HS-27A (cell line): ENCODE data around the gene SLC66A3.

ENCODE experiments used
- DNase-seq: peaks from one replicate; pipeline ENCODE4 v3.0.0-alpha.2; 2012; ENCODE audit warnings: low read depth, missing footprints

The SLC66A3 gene

DNA sequence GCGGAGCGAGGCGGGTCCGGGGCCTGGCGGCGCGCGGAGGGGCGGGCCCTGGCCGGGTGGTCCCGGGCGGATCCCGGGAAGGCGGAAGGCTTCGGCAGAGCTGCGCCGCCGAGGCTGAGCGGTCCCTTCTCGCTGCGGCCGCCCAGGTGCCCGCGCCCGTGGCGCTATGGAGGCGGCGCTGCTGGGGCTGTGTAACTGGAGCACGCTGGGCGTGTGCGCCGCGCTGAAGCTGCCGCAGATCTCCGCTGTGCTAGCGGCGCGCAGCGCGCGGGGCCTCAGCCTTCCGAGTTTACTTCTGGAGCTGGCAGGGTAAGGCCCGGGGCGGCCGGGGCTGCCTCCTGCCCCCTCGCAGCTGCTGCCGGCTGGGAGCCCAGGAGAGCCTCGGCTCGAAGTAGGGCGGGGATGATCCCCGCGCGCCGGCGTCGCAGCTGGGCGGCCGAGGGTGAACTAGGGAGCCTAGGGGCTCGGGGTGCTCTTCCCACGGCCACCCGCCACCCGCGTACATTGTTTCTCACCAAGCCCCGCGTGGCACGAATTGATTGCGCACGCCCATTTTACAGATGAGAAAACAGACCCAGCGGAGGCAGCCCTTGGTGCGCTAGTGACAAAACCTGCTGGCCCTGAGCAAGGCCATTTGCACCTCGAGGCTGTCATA is at the start of gene SLC66A3:
SLC66A3 (plus strand) TSS at position 87 of the 655 bp plus-strand sequence; CDS start at position 167, 80 bp downstream.
- DNase-seq = peak; percentile 74

DNA sequence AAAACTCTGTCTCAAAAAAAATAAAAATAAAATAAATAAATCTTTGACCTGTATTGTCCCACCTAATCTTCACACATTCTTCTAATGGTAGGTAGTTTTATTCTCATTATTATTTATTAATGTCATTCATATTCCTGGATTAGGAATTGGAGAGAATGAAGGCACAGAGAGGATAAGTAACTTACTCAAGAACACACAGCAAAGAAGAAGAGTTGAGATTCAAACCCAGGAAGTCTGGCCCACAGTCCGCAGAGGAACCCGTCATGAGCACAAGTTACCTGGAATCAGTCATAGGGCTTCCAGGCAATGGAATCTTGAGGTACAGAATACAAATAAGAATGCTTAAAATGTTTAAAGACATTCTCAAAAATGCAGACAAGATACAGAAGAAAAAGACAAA is 46.3 kb upstream of the SLC66A3 start:
- DNase-seq = no peak

DNA sequence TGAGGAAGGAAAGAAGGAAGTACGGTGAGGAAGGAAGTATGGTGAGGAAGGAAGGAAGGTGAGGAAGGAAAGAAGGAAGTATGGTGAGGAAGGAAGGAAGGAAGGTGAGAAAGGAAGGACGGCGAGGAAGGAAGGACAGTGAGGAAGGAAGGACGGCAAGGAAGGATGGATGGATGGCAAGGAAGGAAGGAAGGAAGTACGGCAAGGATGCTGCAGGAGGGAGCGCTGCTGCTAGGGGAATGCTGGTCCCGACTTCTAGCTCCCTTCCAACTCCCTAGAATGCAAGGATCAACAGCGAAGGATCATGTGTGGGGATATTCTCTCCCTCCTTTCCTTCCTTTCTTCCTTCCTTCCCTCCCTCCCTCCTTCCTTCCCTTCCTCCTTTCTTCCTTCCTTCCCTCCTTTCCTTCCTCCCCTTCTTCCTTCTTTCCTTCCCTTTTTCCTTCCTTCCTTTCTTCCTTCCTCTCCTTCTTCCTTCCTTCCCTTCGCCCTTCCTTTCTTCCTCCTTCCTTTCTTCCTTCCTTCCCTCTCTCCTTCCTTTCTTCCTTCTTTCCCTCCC is 42.3 kb upstream of the SLC66A3 start:
- no peak for DNase-seq

DNA sequence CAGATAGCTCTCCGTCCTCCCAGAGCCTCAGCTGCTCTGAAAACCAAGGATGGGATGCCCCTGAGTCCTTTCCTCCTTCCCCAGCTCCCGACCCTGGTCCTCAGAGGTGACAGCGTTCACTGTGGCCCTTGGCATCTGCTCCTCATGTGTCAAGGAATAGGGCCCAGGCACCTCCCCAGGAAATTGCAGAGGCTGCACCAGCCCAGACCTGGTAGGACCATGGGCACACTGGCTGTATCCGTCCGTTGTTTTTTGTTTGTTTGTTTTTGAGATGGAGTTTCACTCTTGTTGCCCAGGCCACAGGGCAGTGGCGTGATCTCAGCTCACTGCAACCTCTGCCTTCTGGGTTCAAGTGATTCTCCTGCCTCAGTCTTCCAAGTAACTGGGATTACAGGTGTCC is 37.5 kb upstream of the SLC66A3 start:
- DNase-seq = no peak

DNA sequence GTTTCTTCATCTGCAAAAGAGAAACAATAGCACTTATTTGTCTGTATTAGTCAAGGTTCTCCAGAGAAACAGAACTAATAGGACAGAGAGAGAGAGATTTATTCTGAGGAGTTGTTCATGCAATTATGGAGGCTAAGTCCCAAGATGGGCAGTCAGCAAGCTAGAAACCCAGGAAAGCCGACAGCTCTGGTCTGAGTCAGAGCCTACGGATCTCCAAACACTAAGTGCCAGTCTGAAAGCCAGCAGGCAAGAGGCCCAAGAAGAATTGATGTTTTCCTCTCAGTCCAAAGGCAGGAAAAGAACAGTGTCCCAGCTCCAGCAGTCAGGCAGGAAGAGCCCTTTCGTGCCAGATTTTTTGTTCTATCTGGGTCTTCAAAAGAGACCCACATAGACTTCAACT is 36.5 kb upstream of the SLC66A3 start:
- no peak for DNase-seq

DNA sequence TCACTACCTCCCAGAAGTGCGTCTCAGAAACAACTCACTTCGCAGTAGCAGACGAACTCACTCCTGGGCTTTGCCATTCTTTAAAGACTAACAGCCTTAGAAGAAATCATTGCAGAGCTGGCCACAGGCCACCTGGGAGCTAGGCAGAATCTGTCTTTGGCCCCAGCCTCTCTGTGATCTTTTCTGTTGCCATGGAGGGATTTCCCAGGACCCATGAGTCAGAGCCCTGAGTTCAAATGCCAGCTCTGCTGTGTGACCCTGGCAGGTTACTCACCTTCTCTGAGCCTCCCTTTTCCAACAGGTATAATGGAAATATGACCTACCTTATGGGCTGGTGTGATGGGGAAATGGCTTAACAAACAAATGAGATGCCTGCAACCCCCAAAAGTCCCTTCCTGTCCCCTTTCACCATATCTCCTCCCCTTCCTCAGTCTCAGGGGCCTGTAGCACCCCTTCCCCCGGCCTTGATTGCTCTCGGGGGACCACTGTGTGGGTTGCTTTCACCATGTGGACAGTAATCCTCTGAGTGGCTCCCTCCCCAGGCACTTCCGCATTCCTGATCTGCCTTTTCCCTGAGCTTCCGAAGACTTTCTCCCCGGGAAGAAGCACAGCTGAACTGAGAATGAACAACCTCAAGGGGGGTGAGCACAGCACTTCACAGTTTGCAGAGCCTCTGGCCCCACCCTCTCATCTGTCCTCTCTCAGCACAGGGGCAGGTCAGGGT is 34.0 kb upstream of the SLC66A3 start:
- no peak for DNase-seq

DNA sequence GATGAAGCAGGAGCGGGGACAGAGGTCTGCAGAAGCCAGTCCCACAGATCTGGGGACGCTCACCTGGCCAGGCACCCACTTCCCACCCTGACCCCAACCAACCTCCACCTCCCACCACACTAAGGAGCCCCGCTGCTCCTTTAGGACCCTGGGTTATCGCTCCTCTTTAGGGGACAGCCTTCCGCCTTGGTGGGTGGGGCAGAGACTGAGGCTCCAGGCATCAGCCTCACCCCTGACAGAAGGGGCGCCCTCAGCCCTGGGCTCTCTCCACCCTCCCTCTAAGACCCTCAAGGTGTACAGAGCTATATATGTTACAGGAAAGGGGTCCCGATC is 33.5 kb upstream of the SLC66A3 start:
- no peak for DNase-seq

DNA sequence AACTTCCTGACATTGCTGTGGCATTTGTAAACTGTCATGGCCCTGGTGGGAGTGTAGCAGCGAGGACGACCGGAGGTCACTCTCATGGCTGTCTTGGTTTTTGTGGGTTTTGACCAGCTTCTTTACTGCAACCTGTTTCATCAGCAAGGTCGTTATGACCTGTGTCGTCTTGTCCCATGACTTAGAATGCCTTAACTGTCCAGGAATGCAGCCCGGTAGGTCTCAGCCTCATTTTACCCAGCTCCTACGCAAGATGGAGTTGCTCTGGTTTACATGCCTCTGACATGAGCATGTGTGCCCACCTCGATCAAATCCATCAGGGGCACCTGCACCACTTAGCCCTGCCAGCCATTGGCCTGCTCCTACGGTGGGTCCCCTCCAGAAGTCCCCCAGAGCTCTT is 32.9 kb upstream of the SLC66A3 start:
- DNase-seq = no peak

DNA sequence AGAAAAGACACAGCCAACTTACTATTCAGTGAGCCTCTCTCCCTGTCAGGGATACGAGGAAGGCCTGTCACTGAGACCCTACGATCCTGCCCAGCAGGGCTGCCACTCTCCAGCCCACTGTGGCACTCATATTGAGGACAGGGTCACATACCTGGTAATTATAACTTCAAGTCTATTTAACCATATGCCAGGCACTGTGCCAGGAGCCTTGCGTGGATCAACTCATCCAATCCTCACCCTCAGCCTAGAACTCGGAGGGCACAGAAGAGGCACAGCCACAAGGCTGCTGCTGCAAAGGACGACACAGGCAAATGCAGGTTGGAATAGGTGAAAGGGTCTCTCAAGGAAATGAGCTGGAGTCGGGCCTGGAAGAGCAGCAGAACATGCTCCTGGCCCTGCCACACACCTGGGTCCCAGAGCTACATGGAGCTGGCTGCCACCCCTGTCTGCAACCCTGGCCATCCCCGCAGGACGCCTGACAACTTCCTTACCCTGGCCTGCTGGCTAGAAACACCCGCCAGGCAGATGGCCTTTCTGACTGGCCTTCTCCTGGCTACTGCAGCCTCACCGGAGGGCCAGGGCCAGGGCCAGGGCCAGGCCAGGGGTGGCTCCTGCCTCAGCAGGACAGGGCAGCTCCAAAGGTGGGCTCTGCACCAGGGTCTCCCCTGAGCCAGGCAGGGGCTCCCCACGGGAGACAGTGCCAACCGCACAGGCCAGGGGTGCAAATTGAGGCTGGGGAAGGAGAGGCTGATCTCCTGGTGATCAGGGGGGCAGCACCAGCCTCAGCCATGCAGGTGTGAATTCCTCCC is 32.1 kb upstream of the SLC66A3 start:
- DNase-seq = no peak

DNA sequence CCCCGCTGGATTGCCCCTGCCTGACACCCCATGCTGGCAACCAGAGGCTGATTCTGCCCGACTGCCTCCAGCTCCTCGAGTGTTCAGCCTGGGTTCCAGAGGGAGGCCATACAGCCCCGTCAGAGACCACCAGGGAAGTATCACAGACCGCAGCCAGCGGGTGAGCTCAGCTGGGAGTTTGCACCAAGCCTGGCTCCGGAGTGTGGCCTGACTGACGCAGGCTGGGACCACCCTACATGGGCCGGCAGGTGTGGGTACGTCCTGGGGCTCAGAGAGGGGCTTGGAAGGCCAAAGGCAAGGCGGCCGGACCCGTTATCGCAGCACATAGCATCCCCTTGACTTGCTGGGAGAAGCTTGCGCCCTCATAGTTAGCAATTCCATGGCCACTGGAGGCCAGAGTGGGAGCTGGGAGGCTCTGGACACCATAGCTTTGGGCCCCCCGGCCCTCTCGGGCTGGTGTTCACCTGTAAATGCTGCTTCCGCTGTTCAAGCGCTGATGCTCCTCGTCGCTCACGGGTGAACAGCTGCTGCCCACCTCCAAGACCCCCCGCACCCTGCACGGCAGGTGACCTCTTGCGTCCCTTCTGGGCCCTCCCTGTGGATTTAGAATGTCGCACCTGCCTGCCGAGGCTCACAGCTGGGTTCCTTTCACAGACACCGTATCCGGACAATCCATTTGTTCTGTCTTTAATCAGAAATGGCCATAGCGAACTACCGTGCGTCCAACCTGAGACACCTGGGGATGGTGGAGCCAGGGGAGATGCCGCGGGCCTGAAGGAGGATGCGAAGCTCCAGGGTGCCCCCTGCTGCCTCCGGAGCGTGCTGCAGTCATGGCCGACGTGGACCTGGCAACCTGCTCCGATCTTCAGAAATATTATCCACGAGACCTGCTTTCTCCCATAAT is 31.2 kb upstream of the SLC66A3 start:
- DNase-seq = no peak

DNA sequence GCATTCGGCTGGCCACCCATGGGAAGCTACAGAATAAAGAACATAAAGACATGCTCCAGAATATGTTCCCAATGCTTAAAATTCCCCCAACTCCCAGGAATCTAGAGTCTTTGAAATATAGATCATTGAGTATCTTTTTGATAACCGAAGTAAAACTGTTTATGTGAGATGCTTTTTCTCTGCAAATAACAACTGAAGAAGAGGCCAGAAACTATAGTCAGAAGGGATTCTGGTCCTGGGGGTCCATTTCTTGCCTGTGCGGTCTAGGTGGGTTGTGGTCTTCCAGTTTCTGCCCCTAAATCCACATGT is 30.6 kb upstream of the SLC66A3 start:
- DNase-seq = no peak

DNA sequence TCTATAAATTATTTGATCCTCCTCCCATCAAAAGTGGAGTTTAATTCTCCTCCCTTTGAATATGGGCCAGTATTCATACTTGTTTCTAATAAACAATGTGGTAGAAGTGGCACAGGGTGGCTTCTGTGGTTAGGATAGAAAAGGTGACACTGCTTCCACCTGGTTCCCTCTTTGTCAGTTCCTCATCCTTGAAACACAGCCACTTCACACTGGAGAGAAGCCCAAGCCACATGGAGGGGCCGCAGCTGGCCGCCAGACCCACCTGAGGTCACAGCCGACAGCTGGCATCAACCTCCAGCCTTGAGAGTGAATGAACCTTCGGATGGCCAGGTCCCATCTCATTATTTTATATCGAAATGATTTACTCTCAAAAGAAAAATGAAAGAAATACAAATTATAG is 27.5 kb upstream of the SLC66A3 start:
- no peak for DNase-seq

DNA sequence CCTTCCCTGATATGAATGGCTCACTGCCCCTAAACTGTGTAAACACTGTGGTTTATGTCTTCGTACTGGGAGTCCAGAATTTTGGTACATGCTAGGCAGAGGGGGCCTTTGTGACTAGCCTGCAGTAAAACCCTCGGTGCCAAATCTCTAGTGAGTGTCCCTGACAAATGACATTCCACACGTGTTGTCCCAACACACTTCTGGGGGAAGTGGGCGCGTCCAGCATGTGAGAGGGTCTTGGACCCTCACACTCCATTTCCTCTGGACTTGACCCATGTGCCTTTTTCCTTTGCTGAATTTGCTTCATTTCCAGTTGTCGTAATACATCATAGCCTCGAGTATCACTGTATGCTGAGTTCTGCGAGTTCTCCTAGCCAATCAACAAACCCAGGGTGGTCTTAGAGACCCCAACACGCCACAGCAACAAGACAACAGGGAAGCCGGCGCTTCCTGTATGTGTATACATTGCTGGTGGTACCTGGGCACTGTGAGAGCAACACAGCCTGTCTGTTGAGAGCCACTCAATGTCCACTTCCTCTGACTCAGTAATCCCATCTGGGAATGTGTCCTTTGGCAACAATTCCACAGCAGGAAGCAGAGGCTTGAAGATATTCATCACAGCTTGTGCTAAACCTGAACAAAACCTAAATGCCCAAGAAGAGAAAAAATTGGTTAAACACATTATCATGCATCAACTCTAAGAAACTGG is 26.9 kb upstream of the SLC66A3 start:
- DNase-seq = no peak

DNA sequence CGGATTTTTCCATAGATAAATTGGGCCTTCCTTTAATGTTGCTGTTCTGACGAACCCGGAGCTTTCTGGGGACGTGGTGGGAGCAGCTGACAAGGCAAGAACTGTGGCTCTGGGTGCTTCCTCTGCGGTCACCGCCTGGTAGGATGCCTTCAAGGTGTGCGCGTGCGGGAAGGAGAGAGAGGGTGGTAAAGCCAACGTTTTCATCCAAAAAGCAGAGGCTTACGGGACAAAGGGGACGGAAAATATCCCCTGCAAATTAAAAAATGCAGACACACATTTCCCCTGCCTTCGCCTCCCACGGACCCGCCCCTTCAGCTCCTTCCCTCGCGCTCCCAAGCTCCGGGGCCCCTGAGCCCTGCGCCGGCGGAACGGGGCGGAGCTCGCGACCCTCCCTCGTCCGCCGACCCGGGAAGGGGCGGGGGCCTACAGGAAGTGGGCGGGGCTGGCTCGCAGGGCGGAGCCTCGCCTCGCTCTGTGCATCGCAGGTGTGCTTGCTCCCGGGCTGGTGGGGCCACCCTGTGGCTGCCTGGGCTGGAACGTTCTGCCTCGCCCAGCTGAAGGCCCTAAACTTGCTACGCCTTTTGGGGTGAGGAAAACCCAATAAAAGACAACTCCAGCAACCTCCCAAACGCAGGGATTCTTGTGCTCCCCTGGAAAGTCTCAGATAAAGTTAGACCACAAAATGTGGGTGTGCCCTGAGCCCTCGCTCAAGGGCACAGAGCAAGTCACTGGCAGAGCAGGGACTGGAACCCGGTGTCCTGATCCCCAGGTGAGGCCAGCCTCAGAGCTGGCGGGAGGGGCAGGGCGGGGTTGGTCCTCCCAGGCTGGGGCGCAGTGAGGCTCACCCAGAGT is 25.4 kb upstream of the SLC66A3 start:
- no peak for DNase-seq

DNA sequence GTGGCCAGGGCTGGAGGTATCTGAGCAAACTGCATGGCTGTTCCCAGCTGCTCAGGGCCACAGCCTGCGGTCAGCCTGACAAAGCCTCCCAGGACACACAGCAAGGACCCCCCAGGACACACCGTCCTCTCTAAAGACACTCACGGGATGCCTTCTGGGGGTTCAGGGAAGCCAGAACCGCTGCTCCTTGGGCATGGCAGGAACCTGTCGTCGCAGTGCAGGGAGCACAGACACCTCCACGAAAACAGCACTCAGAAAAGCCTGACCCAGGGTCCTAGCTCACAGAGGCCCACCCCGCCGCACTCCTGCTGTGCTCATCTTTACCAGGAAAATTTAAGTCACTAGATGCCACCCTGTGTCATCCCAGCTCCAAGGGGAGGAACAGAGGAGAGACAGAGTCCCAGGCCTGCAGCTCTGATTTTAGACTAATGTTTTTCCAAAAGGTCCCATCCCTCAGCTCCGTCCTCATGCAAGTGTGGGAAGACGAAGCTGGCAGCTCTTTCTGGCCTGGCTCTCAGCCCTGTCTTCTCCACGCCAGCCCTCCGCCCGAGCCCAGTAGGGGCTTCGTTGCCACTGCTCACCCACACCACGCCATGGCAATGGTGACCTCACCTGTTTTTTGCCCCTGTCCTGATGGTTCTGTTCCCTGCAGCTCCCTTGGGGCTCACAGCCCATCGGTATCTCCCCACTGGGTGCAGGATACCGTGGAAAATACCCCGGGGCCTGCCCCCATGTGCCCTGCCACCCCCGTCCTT is 23.9 kb upstream of the SLC66A3 start:
- DNase-seq = no peak

DNA sequence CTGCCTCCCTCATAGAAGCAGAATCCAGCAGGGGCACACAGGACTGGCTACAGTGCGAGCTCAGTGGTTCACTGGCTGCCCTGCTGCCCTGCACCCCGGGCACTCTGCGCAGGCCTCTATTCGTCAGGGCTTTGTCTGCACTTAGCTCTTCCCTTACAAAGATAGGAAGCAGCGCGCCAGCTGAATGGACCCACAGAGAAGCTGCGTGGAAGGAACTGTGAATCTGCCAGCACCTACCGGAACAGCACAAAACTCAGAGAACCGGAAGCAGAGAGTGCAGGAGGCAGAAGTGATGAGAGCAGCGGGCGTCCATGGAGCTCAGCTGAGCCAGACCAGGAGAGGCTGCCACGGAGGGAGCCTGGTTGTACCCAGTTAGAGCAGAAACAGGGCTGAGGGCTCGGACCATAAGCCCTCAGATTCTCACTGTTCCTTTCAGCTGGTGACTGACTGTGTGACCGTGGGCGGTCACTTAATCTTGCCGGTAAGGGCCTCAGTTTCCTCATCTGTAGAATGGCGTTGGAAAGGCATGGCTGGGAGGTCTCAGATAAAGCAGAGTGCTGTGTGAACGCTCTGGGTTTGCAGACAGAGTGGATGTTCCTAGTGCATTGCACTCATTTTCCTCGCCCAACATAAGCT is 23.1 kb upstream of the SLC66A3 start:
- no peak for DNase-seq

DNA sequence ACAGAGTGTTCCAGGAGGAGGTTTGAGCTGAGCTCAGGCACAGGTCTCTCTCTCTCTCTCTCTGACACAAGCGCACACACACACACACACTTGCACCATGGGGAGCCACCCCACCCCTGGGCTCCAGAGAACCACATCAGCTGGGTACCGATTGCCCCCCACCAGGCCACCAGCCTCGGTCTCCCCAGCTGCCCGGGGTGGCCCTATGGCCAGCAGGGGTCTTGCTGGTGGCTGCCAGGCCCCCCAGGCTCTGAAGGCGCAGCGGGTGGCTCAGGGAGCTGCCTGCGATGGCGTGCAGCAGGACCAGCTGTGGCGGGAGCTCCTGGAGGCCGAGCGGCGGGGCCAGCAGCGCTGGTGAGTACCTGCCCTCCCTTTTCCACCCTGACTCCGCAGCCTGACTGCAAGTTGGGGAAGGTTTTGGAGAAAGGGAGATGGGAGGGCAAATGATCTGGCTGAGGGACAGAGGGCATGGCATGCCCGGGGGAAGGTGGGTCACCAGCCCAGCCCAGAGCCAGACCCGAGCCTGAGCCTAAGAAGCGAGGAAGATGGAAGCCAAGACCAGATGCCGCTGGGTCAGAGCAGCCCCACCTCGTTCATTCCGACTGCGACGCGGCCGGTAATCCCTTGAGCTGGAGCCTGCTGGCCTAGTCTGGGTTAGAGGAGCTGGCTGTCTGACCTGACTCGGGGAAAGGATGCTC is 21.9 kb upstream of the SLC66A3 start:
- DNase-seq = no peak

DNA sequence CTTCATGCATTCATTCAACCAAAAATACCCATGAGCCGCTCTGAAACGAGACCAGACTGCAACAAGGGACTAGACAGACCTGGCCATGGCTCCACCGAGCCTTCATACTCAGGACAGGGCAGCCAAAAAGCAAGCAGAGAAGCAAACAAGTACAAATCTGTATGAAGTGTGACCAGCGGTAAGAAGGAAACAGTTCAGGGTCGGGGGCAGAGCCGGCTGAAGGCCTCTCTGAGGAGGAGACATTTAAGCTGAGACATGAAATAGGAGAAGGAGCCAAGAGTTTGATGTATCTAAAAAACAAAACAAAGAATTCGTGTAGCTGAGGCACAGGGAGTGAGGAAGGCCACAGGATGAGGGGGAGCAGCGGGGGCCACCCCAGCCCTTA is 21.3 kb upstream of the SLC66A3 start:
- DNase-seq = no peak

DNA sequence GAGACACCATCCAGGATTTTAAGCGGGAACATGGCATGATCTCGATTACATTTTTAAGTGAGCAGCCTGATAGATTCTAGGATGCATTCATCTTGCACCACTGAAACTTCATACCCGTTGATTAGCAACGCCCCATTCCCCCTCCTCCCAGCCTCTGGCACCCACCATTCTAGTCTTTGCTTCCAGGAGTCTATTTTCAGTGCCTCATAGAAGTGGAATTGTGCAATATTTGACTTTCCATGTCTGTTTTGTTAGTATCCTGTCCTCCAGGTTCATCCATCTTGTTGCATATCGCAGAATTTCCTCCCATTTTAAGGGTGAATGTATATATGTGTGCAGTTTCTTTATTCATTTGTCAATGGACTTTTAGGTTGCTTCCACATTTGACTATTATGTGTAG is 20.9 kb upstream of the SLC66A3 start:
- no peak for DNase-seq
